Measurements from ENCODE around the gene LHCGR.

LHCGR gene

GRCh38 chr2:48760826-48761225 lies 5.3 kb upstream of the LHCGR start:
- DNase-seq (ENCODE audit: low read depth) = no peak
- H3K4me3 ChIP-seq (ENCODE audit: low read length) = no peak overlapping the region
- TF ChIP-seq CTCF (conservative IDR thresholded peaks at IDR 0.05; ENCODE audit: low read length) = no peak

GRCh38 chr2:48759682-48760081 lies 4.2 kb upstream of the LHCGR start:
- TF ChIP-seq CTCF (conservative IDR thresholded peaks at IDR 0.05; ENCODE audit: low read length) = no peak
- no peak overlapping the region for H3K4me3 ChIP-seq (ENCODE audit: low read length)
- no peak for DNase-seq (ENCODE audit: low read depth)

- TF ChIP-seq CTCF (conservative IDR thresholded peaks at IDR 0.05; ENCODE audit: low read length) = no peak
- no peak for DNase-seq (ENCODE audit: low read depth)
- no peak overlapping the region for H3K4me3 ChIP-seq (ENCODE audit: low read length)
Measured at GRCh38 chr2:48756289-48756688, 765 bp upstream of the LHCGR start.

- no peak for TF ChIP-seq CTCF (conservative IDR thresholded peaks at IDR 0.05; ENCODE audit: low read length)
- DNase-seq (ENCODE audit: low read depth) = peak; percentile 6
- H3K4me3 ChIP-seq (ENCODE audit: low read length) = no peak overlapping the region
Measured at GRCh38 chr2:48754874-48755273, 650 bp downstream of the LHCGR start.

- no peak for TF ChIP-seq CTCF (conservative IDR thresholded peaks at IDR 0.05; ENCODE audit: low read length)
- DNase-seq (ENCODE audit: low read depth) = no peak
- no peak overlapping the region for H3K4me3 ChIP-seq (ENCODE audit: low read length)
Measured at GRCh38 chr2:48753228-48753627, 2.3 kb downstream of the LHCGR start.

GRCh38 chr2:48750128-48750739 lies 5.3 kb downstream of the LHCGR start:
- H3K4me3 ChIP-seq (ENCODE audit: low read length) = no peak overlapping the region
- DNase-seq (ENCODE audit: low read depth) = no peak
- TF ChIP-seq CTCF (conservative IDR thresholded peaks at IDR 0.05; ENCODE audit: low read length) = no peak

GRCh38 chr2:48749291-48750127 lies 6.0 kb downstream of the LHCGR start:
- no peak for TF ChIP-seq CTCF (conservative IDR thresholded peaks at IDR 0.05; ENCODE audit: low read length)
- no peak for DNase-seq (ENCODE audit: low read depth)
- no peak overlapping the region for H3K4me3 ChIP-seq (ENCODE audit: low read length)

Measured in AG10803 (cell line).